Tibial artery (tissue), 4 donors: ENCODE results near the gene IL36A.

Experiments used
- DNase-seq, 2 donors: peaks; one replicate each; pipeline ENCODE4 v3.0.0-alpha.2; 2019
- H3K27ac ChIP-seq, 2 donors: fragments of 200-600 bp; sonication (generic) in 1 of 2; 1 replicate in 1 of 2; 2 replicates in 1 of 2; pipeline ENCODE4 v1.5.1; 2018 to 2019; ENCODE audit warnings: mild to moderate bottlenecking in 1 of 2
- H3K27me3 ChIP-seq, 2 donors: fragments of 200-600 bp; sonication (generic) in 1 of 2; one replicate each; pipeline versions ENCODE4 v1.5.1 to v1.6.0; 2016 to 2019
- H3K36me3 ChIP-seq, 3 donors: fragments of 200-600 bp; sonication (generic) in 2 of 3; one replicate each; pipeline ENCODE4 v1.5.1; 2016 to 2019; ENCODE audit warnings: mild to moderate bottlenecking in 2 of 3
- H3K4me1 ChIP-seq, 4 donors: fragments of 200-600 bp; sonication (generic) in 2 of 4; 1 replicate in 3 of 4; 2 replicates in 1 of 4; pipeline ENCODE4 v1.5.1; 2016 to 2019
- H3K4me3 ChIP-seq, 2 donors: fragments of 200-600 bp; sonication (generic) in 1 of 2; 1 replicate in 1 of 2; 2 replicates in 1 of 2; pipeline ENCODE4 v1.5.1; 2018 to 2019; ENCODE audit warnings: mild to moderate bottlenecking in 2 of 2
- H3K9me3 ChIP-seq, 3 donors: fragments of 200-600 bp; sonication (generic) in 1 of 3; one replicate each; pipeline ENCODE4 v1.5.1; 2016 to 2019
- CTCF ChIP-seq, 2 experiments: fragments of 200-600 bp in 1 of 2; fragments of 450-650 bp in 1 of 2; IDR thresholded peaks; one replicate each; pipeline ENCODE4 v1.5.1; 2017 to 2019; ENCODE audit warnings: antibody characterized with exemption in 2 of 2, mild to moderate bottlenecking in 1 of 2, moderate library complexity in 1 of 2
- intact Hi-C: fragments of 100-400 bp; cut with DNase I; formaldehyde crosslinking; loops from one replicate; pipeline ENCODE4 v1.15.0; 2023; ENCODE audit warnings: low total_unique reads

Gene IL36A

GRCh38 chr2:112962308-112963175 is 42.7 kb upstream of the IL36A start:
- H3K27ac ChIP-seq = no peak overlapping the region
- TF ChIP-seq CTCF (IDR thresholded peaks at IDR 0.05) = no peak
- no peaks in the 10 kb centered on the region for H3K9me3 ChIP-seq
- H3K27me3 ChIP-seq = peaks cover 0 to 11% of the 10 kb centered on the region in 2 donors
- no peaks in the 10 kb centered on the region for H3K4me1 ChIP-seq
- intact Hi-C loops = no loop called here
- no peak for DNase-seq
- H3K4me3 ChIP-seq = no peak overlapping the region
- no peaks in the 10 kb centered on the region for H3K36me3 ChIP-seq

- H3K27ac ChIP-seq = no peak overlapping the region
- H3K9me3 ChIP-seq = no peaks in the 10 kb centered on the region
- DNase-seq = no peak
- no peak overlapping the region for H3K4me3 ChIP-seq
- H3K36me3 ChIP-seq = no peaks in the 10 kb centered on the region
- TF ChIP-seq CTCF (IDR thresholded peaks at IDR 0.05) = no peak
- no peaks in the 10 kb centered on the region for H3K27me3 ChIP-seq
- no peaks in the 10 kb centered on the region for H3K4me1 ChIP-seq
- intact Hi-C loops = no loop called here
Observed at GRCh38 chr2:112967023-112967422, 38.2 kb upstream of the IL36A start.

- DNase-seq = no peak
- no peaks in the 10 kb centered on the region for H3K4me1 ChIP-seq
- H3K27me3 ChIP-seq = peaks cover 0 to 4% of the 10 kb centered on the region in 2 donors
- intact Hi-C loops = no loop called here
- no peak overlapping the region for H3K27ac ChIP-seq
- H3K4me3 ChIP-seq = no peak overlapping the region
- no peak for TF ChIP-seq CTCF (IDR thresholded peaks at IDR 0.05)
- H3K9me3 ChIP-seq = no peaks in the 10 kb centered on the region
- no peaks in the 10 kb centered on the region for H3K36me3 ChIP-seq
Observed at GRCh38 chr2:112972423-112973086, 32.7 kb upstream of the IL36A start.

- DNase-seq = no peak
- Histone ChIP-seq H3K4me1 (no peaks in the 10 kb centered on the region), H3K4me3 (no peak overlapping the region), H3K36me3 (no peaks in the 10 kb centered on the region), H3K27me3 (peaks cover 0 to 4% of the 10 kb centered on the region in 2 donors), H3K27ac (no peak overlapping the region), H3K9me3 (no peaks in the 10 kb centered on the region)
- intact Hi-C loops = no loop called here
- no peak for TF ChIP-seq CTCF (IDR thresholded peaks at IDR 0.05)
Observed at GRCh38 chr2:112973156-112973555, 32.1 kb upstream of the IL36A start.

- Histone ChIP-seq H3K27me3 (peaks cover 0 to 4% of the 10 kb centered on the region in 2 donors), H3K9me3 (no peaks in the 10 kb centered on the region), H3K4me3 (no peak within 1 kb of the TSS), H3K4me1 (no peaks in the 10 kb centered on the region), H3K36me3 (no peaks in the 10 kb centered on the region), H3K27ac (no peak within 1 kb of the TSS)
- DNase-seq = no peak
- no peak for TF ChIP-seq CTCF (IDR thresholded peaks at IDR 0.05)
- intact Hi-C loops = no loop called here
Observed at GRCh38 chr2:112977559-112978056, 27.7 kb upstream of the IL36A start, which contains the start of gene IL36G. Gene IL36G (plus strand): TSS chr2:112978006. CDS start chr2:112978639, 633 bp downstream.
